Stimulated activated CD4-positive, alpha-beta T cell treated with anti-CD3 and anti-CD28 coated beads, Interleukin-12 subunit alpha, Interleukin-12 subunit beta, amount 100 ng/mL, for 4 hours (primary cell): Measurements from ENCODE around the gene PRAC2.
"Not testable (repeated sequence)": the region's sequence is repeated elsewhere in the genome, so short reads cannot be mapped to it uniquely, and the experiment has no call there.

Experiments used
- DNase-seq: peaks from one replicate; pipeline ENCODE4 v3.0.0-alpha.2; 2020

The PRAC2 gene

DNA sequence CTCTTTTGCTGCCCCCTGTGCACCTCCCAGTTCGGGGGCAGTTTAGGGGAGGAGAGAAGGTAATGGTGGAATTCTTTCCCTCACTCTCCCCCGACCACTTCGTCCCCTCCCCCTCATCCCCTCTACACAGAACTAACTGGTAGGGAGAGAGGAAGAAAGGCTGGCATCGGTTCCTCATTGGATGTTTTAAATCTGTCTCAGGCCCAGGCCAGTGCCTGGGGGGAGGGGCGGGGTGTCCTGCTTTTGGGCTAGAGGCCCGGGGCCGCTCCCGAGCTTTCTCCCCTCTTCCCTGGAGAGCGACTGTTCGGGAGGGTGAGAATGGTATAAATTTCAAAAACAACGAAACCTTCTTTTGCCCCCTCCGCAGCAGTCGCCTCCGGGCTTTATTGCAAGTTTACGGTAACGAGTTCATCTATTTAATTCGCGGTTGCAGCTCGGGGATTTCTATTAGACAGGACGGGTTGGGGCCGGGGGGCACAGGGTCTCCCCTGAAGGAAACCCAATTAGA lies at the start of gene PRAC2:
PRAC2 (plus strand) TSS at position 271 of the 508 bp plus-strand sequence. CDS start 1,226 bp downstream, outside the sequence.
- DNase-seq = no peak

DNA sequence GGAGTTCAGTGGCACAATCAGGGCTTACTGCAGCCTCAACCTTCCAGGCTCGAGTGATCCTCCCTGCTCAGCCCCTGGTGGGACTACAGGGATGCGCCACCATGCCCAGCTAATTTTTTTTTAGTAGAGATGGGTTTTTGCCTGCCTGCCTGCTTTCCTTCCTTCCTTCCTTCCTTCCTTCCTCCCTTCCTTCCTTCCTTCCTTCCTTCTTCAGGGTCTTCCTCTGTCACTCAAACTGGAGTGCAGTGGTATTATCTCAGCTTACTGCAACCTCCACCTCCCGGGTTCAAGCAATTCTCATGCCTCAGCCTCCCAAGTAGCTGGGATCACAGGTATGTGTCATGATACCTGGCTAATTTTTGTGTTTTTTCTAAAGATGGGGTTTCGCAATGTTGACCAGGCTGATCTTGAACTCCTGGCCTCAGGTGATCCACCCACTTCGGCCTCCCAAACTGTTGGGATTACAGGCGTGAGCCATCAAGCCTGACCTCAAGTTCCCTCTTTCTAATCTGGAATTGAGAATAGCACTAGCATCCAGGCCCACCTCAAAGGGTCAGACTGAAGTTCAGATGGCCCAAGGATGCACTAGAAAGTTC lies 45.9 kb upstream of the PRAC2 start:
- DNase-seq = no peak

- peak; percentile 71 for DNase-seq
Measured at GRCh38 chr17:48678141-48678971, 44.6 kb upstream of the PRAC2 start.

- no peak for DNase-seq
Measured at GRCh38 chr17:48679385-48680096, 43.4 kb upstream of the PRAC2 start.

GRCh38 chr17:48681609-48682008 lies 41.4 kb upstream of the PRAC2 start:
- DNase-seq = no peak

GRCh38 chr17:48690655-48691054 lies 32.3 kb upstream of the PRAC2 start:
- DNase-seq = no peak

DNA sequence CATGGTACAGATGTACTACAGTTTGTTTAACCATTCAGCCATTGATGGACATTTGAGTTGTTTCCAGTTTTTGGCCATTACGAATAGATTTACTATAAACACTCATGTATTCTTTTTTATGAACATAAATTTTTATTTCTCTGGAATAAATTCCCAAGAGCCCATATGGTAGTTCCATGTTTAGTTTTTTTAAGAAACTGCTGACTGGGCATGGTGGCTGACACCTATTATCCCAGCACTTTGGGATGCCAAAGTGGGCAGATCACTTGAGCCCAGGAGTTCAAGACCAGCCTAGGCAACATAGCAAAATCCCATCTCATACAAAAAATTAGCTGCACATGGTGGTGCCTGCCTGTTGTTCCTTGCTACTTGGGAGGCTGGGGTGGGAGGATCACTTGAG lies 30.9 kb upstream of the PRAC2 start:
- DNase-seq = no peak

DNA sequence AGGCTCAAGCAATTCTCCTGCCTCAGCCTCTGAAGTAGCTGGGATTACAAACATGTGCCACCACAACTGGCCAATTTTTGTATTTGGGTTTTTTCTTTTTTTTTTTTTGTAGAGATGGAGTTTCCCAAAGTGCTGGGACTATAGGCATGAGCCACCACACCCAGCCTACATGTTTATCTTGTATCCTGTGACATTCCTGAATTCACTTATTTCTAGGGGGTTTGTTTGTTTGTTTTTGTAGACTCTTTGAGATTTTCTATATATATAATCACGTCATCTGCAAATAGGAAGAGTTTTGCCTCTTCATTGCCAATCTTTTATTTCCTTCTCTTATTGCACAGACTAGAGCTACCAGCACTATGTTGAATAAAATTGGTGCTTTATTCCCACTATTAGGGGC lies 29.8 kb upstream of the PRAC2 start:
- no peak for DNase-seq

DNA sequence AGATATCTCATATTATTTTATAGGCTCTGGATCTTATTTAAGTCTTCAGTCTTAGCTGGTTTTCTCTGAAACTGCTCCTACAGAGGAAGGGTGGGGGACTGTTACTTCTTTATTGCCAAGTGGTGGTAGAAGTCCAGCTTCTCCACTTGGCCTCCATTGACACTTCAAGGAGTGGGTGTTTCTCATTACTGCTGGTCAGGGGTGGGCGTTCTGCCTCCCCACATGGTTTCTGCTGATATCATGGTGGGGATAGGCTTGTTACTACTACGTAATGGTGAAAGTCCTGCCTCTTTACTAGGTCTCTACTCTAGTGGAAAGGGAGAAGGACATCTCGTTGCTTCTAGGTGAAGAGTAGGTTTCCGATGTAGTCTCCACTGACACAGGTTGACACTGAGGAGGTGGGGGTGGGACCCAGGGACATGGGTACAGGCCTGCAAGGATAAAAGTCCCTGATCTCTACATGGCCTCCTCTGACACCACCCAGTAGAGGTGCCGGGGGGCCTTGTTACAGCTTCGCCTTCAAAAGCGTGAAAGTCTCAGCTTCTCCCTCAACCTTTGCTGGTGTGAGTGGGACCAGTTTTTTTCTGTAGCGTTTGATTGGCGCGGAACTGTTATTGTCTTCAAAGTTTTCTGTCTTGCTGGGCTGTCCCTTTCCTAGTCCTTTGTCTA lies 21.0 kb upstream of the PRAC2 start:
- no peak for DNase-seq

- no peak for DNase-seq
Measured at GRCh38 chr17:48704361-48705248, 18.4 kb upstream of the PRAC2 start.

DNA sequence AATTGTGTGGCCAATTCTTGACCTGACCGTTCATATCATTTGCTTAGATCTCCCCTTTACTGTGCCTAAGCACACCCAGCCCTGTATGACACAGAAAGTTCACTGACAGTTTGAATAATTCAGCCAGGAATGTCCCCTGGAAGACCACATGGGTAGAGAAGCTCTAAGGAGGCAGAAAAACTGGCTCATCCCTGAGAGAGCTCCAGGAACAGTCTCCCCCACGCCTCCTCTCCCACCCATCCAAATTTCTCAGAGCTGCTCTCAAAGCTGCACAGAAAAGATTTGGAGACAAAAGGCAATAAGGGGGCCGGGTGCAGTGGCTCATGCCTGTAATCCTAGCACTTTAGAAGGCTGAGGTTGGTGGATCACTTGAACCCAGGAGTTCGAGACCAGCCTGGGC lies 11.9 kb upstream of the PRAC2 start:
- no peak for DNase-seq

- no peak for DNase-seq
Measured at GRCh38 chr17:48715496-48716399, 7.2 kb upstream of the PRAC2 start.

DNA sequence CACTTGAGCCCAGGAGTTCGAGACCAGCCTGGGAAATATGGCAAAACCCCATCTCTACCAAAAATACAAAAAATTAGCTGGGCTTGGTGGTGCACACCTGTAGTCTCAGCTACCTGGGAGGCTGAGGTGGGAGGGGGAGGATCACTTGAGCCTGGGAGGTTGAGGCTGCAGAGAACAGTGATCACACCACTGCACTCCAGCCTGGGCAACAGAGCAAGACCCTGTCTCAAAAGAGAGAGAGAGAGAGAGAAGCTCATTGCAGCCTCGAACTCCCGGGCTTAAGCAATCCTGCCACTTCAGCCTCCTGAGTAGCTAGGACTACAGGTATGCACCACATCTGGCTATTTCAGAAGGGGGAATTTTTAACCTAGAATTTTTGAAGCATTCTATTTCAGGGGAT lies 6.4 kb upstream of the PRAC2 start:
- not testable (repeated sequence) for DNase-seq

DNA sequence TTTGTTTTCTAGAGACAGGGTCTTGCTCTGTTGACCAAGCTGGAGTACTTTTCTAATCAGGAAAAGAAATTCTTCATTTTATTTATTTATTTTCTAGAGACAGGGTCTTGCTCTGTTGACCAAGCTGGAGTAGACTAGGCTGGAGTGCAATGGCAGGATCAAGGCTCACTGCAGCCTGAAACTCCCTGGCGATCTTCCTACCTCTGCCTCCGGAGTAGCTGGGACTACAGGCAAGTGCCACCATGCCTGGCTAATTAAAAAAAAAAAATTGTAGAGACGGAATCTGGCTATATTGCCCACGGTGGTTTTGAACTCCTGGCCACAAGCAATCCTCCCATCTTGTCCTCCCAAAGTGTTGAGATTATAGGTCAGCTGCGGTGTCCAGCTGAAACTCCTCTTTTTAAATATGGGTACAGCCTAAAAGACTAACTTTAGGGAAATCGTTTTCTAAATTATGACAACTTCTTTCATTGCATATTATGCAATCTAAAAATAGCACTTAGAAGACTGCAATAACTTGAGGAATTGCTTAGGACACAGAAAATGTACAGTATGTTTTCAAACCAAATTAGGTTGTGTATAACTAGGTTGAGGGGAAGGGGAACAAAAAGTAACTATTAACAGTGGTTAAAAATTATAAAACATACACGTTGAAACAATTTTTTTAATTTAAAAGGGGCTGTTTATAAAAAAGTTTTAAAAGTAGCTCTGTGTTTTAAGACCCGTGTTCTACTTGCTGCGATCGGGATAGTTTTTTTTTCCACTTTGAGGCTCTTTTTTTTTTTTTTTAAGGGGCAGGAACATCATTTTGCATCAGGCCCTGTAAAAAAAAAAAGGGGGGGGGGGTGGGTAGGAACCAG lies 5.4 kb upstream of the PRAC2 start:
- DNase-seq = no peak

- no peak for DNase-seq
Measured at GRCh38 chr17:48718227-48718760, 4.7 kb upstream of the PRAC2 start.

DNA sequence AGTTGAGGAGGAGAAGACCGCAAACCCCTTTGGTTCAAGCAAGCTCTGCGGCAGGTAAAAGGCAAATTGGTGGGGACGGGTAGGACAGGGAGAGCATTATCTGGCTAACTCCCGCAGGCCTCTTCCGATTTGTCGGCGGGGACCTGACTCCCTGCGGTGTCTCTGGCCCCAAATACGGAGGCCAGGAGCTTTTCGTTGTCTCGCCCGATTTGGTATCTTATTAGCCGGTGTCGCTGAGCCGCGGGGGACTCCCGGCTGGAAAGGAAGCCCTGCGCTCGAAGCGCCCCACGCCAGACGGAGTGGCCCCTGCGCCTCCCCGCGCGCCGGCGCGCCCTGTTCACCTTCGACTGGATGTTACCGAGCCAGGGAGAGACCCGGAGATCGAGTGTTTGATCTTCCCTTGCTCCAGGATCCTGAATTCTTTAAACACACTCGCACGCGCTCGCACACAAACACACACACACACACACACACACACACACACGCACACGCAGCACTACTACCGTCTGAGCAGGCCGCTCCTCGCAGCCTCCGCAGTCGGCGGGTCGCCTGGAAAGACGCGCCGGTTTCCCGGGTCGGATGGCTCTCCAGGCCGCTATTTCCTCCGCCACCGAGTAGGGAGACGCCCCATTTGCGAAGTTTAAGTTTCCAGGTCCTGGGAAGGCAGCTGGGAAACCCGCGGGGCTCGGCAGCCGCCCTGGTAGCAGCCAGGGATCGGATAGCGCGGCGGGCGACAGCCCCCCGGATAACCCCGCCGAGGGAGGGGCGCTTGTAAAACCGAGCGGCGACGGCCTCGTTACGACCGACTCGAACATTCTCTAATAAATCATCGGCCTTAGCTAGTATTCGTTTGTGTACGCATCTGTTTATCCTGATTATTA lies 4.0 kb upstream of the PRAC2 start:
- no peak for DNase-seq

DNA sequence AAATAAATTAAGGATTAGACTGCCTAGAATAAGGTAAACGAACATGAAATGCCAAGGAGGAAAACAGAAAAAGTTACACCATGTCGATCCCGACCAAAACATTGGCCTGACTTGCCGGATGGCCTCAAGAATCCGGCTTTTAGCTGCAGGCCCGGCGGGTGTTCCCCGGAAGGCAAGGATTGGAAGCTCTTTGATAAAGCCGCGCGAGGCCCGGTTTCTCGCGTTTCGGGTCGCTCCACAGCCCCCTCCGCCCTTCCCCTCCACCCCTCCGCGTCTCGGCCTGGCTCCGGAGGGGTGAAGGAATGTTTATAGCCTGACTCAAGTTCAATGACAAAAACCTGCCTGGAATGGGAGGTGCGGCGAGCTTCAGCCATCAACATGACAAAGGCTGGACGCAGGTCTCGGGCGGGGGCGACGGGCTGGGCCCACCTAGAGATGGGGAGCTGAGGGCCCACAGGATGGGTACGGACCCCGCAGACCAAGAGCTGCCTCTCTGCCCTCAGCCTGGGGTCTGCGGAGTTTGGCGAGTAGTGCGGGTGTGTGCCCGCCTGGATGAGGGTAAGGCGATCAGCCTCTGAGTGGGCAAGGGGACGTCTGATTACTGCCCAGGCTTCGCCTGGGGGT lies 3.2 kb upstream of the PRAC2 start:
- no peak for DNase-seq
